DMS153 treated with DMSO at 0.1 percent for 48 hours (cell line): Measurements from ENCODE around the gene GCK.
A peak's percentile ranks its signal among the peaks of the same experiment; 100 is the strongest.

Source experiments
- DNase-seq: peaks from one replicate; lab custom pipeline; 2025; ENCODE audit not compliant: unreplicated experiment; lab: John Stamatoyannopoulos, UW

GCK gene

DNA sequence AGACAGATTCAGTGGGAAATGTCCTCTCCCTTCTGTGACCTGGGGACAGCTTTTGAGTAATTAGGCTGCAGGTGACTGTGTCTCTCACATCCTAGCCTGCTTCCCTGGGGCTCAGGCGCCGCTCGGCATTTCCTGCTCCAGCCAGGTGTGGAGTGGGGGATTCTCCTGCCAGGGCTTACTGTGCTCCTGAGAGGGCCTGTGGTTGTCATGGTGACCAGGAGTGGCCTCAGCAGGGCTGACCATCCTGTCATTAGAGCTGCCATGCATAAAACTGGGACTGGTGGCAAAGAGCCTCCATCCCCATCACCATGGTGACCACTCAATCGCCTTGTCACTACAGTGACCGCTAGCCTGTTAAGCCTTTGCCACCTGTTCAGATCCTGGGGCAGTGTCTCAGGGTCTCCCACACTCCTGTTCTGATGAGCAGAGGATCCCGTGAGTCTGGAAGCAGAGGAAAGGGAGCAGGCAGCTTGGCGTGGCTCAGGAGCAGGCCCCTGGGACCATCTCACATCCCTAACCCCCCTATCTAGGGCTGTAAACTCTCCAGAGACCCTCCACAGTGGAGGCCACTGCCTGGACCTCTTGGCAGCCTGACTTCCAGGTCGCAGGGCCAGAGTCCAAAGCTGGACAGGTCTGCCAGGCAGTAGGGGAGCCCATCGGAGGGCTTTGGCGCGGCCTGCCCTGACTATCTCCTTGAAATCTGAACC is at the start of gene GCK:
Gene GCK, minus strand, starts transcription at position 154 of the 707 bp plus-strand sequence. CDS start 486 bp downstream, outside the sequence.
- DNase-seq, result peak; percentile 33

DNA sequence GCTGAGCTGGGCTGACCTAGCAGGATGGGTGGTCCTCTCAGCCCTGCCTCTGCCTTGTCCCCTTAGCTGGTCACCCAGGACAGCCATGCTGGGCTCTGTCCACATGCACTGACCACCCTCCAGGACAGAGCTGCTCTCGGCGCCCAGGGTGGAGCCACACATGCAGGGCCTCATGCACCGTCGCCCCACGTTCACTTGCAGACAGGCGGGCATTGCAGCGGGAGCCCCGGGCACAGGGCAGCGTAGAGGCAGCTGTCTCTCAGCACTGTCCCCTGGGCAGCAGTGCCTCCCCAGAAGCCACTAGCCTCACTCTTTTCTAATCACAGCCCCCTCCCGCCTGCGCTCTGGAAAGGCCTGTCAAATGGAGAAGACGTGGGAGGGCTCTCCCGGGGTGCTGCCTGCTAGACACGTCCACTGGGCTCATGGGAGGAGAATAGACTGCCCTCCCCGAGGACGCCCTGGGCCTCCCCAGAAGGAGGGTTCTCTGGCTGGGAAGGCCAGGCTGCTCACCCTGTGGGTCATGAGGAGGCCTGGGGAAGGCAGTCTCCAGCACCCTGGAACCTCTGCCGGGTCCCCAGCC is 49.0 kb upstream of the GCK start:
- DNase-seq, result no peak

DNA sequence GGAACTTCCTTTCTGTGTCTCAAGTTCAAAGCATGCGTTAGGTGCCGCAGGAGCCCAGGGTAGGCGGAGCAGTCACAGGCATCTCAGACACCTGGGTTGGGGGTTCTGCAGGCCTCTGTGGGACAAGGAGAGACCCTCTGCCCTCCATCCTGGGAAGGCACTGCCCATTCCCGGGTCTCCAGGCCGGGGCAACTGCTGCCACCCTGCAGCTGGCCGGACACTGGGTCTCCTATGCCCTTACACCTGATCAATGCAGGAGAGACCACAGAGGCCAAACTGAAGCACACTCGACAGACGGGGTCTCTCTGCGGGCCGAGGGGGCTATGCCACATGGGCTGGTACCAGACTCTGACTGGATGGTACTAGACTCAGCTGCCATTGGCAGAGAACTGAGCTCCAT is 48.5 kb upstream of the GCK start:
- no peak for DNase-seq

DNA sequence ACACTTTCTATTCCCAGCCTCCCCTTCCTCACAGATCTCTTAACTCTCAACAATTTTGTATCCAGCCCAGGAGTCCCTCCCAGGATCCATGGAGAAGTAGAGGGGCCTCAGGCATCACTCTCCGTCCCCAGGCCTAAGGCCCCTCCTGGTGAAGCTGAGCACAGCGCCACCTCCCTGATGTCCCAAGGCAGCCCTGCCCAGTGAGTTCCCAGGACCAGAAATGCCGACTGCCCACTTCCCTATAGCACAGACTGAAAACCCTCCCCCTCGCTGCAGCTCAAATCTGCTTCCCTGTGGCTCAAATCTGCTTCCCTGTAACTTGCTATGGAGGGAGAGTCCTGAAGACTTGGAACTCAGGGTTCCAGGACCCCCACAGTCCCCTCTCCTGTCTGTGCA is 47.1 kb upstream of the GCK start:
- no peak for DNase-seq

DNA sequence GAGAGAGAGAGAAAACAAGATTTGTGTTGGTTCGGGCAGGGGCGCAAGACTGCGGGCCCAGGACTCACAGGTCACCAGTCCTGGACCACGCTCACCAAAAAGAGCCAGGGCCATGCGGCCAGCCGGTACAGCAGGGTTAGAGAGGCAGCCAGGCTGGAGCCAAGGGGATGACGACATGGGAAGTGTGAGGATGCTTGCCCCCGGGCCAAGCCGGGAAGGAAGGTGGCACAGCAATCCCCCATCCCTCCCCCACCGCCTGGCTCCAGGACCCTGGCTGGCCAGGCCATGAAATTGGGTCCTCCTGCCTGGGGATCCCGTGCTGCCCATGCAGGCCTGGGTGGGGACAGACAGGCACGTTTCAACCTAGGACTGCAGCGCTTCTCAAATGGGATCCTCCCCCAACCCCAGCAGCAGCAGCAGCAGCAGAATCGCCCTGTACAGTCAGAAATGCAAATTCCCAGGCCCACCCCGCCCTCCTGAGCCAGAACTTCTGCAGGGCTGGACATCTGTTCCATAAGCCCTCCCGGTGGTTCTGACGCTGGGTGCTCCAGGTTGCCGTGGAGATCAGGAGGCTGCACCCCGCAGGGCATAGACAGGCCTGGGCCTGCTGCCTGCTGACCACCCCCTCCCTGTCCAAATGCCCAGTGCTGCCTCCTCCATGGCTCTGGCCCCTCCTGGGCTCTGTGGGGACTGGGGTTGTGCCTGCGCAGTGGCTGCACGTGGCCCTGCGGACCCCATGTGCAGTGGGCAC is 46.5 kb upstream of the GCK start:
- no peak for DNase-seq

DNA sequence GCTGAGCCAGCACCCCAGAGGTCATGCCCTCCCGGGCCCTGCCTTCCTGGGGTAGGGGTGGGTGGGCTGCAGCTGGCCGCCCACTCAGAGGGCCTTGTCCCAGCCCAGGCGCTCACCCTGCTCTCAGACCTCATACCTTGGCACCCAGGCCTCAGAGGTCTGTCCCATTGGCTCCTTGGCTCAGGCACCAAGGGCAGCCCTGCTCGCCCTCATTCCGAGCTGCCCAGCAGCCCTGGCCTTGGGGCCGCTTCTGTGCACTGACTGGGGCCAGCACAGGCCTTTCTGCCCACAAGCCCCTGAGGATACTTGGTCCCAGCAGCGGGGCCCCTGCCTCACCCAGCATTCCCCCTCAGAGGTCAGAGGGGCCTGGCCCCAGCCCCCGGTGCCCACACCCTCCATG is 45.8 kb upstream of the GCK start:
- no peak for DNase-seq

DNA sequence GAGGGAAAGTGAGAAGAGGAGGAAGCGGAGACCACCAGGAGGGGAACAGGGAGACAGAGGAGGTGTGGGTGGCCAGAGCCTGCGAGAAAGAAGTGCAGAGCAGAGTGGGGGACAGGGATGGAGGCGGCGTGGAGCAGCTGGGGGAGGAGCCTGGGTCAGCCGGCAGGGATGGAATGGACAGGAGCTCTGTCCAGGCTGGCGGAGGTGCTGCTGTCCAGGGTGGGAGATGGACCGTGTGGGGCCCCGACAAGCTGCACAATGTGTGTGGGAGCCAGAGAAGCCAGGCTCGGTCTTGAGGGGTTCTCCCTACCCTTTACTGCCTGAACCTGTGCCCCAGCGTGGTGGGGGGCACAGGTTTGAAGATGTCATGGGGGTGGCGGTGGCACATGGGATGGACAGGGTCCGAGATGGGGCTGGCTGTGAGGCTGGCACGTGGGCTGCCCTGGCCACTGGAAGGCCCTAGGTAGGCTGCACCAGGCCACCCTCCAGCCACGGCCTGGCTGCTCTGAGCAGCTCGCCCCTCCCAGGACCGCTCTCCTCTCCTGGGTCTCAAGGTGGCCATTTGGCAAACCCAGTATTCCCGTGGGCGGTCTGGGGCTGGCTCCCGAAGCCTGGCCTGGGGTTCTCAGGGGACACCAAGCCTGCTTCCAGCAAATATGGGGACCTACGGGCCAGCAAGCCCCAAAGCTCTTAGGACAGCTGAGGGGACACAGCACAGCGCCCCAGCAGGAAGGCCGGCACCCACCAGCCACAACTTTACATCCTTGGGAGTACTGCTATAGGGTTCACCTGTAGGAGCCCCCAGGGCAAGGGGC is 43.9 kb upstream of the GCK start:
- no peak for DNase-seq

DNA sequence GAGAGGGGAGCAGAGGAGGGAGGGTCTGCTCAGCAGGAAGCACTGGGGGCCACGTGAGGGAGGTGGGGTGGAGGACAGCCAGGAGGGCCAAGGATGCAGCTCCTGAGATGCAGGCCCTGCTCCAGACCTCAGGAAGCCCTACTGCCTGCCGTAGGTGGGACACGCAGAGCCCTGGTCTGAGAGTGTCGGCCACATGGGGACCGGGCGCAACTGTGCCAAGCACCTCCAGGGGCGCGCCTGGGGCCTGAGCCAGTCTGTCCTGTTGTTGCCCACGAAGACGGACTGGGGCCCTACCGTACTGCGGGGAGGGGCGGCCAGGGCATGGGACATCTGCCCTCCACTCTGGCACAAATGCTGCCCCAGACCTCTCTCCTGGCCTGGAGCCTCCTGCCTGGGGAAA is 43.2 kb upstream of the GCK start:
- no peak for DNase-seq

DNA sequence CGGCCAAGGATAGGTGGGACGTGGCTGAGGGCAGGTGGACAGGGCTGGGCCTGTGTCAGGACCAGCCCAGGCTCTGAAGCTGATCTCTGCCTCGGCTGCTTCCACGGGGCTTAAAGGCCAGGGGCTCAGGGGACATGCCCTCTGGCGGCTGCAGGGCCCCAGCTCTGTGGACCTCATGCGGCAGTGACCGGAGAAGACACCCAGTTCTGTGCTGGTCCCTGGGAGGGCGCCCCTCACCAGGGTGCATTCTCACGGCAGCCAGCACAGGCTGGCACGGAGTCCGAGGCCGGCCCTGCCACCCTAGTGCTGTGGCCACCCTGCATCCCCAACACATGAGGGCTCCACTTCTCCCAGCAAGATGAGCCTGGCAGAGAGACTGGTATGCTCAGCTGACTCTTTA is 41.8 kb upstream of the GCK start:
- no peak for DNase-seq

DNA sequence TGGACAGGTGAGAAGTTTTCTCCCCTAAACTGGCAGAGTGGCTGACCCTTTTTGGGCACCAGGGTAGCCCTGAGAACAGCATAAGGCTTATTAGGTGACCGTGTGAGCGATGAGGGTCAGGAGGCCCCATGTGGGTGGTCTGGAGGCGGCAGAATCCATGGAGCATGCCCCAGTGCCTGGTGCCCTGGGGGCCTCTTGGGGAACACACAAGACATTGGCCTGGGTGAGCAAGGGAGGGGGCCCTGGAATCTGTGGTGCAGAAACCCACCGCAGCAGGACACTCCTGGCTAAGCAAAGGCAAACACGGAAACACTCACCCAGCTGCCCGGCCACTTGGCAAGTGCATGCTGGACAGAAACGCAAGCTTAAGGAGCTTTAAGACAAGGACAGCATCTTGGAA is 41.0 kb upstream of the GCK start:
- DNase-seq, result no peak

DNA sequence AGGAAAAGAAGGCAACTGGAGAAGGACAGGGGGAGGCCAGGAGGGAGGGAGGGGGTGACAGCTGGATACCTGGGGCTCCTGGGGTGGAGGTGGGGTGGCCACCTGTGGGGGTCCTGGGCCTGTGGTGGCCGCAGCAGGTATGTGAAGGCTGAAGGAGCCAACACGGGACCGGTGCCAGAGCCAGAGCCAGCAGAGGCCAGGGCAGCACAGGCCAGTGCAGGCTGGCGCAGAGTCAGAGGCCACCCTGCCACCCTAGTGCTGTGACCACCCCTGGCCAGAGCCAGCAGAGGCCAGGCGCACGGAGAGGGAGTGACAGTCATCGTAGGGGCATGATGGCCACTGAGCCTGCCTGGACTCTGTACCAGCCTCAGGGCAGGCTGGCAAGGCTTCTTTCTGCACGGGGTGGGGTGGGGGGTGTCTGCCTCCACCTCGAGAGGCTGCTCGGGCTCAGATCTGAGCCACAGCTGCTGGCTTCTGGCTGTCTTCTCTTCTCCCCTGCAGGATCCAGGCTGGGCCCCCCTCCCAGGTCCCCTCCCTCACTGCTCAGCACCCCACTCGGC is 40.4 kb upstream of the GCK start:
- no peak for DNase-seq

DNA sequence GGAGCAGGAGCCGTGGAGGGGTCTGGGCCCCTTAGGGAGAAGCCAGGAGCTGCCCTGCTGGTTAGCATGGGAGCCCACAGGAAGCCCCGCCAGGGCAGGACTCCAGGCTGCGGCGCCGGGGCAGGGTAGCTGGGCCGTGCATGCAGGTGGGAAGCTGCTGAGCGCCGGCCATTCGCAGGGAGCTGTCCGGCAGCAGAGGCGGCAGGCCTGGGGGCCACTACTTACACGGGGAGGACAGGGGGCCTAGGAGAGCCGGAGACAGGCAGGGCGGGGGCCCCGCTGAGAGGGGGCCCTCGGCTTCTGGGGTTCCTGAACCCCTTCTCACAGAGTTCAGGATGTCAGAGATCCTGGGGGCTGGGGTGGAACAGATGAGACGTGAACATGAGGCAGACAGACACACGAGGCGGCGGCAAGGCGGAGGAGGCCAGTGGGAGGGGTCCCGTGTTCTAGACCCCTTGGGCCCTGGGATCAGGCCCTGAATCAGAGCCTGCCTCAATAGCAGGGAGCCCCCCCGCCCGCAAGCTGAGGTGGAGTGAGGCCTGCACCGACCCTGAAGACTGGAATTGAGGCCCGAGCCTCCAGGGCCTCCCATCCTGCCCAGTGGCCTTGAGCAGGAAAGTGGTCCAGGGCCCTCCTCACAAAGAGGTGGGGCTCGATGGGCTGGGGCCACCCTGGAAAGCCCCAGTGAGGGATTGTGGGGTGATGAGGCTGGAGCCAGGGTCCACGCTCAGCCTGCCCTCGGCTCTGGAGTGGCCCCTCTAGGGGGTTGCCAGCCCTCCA is 39.5 kb upstream of the GCK start:
- no peak for DNase-seq

DNA sequence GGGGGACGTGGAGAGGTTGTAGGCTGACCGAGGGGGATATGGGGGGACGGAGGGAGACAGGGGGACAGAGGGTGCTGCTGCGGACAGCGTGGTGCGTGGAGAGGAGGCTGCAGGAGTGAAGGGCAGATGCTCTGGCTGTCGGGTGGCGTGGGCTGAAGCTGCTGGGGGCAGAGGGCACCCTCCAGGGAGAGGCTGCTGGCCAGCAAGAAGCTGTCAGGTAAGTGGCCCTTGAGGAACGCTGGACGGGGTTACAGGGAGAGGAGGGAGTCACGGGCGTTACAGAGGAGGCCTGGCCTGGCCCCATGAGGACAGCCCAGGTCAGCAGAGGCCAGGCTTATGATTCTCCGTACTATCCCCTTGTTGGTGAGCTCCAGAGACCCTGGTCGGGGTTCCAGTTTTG is 38.7 kb upstream of the GCK start:
- DNase-seq, result no peak

DNA sequence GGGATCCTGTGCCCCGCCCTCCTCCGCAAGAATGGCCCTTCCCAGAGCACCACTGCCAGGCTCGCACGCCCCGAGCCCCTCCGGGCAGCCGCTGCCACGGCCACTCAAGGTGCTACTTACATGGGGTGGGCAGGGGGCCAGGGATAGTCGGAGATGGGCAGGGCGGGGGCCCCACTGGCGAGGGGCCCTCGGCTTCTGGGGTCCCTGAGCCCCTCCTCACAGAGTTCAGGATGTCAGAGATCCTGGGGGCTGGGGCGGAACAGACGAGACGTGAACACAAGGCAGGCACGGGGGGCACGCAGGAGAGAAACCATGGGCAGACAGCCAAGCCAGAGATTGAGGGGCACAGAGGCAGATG is 37.1 kb upstream of the GCK start:
- no peak for DNase-seq

DNA sequence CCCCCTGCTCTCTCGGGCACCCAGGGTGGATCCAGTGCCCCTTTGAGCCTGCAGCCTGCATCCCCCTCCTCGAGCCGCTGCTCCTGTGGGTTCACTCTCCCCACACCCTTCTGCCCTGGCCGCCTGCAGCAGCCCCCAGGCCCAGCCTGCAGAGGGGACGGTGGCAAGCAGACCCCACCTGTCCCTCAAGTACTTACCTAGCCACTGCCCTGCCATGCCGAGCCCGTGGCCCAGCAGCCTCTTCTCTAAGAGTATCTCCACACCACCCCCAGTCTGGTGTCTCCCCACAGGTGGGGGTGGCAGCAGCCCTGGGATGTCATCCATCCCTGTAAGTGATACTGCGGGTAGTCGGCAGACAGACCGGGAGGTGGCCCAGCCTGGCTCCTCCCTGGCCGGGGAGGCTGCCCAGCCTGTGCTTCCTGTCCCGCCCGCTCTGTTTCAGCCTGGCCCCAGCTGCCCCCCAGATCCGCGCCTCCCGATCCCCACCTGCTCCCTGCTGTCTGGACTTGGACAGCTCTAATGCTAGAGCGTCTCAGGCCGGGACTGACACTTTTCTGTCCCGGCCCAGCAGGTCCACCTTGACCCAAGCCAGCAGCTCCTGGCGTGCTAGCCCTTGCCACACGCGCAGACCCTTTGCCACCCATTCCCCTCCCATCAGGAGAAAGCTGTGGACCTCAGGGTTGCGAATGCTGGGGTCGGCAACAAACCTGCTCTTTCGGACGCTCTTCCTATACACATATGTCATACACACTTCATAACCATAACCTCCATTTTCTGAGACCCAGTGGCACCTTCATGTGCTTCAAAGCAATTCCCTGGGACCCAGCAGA is 36.5 kb upstream of the GCK start:
- no peak for DNase-seq

DNA sequence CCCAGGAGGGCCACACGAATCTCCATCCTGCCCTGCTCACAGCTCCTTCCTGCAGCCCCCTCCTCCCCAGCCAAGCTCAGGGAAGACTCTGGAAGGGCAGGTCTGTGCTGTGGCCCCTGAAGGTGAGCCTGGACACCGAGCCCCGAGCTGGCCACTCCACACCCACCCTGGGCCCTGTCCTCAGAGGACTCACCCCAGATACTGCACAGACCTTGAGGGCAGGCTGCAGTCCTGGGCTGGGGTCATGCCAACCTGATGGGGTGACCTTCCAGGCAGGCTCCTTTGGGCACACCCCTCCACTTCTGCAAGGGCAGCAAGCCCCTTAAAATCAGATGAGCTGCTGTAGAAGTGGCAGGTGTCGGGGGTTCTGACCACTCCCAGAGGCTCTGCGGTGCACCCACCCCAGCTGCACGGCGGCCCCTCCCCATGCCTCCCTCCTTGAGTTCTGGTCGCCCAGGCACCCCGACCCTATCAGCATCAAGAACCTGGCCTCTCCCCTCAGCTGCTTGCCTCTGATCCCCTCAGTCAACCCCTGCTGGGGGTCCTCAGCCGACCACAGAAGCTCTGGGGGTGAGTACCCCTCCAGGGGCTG is 35.8 kb upstream of the GCK start:
- no peak for DNase-seq

DNA sequence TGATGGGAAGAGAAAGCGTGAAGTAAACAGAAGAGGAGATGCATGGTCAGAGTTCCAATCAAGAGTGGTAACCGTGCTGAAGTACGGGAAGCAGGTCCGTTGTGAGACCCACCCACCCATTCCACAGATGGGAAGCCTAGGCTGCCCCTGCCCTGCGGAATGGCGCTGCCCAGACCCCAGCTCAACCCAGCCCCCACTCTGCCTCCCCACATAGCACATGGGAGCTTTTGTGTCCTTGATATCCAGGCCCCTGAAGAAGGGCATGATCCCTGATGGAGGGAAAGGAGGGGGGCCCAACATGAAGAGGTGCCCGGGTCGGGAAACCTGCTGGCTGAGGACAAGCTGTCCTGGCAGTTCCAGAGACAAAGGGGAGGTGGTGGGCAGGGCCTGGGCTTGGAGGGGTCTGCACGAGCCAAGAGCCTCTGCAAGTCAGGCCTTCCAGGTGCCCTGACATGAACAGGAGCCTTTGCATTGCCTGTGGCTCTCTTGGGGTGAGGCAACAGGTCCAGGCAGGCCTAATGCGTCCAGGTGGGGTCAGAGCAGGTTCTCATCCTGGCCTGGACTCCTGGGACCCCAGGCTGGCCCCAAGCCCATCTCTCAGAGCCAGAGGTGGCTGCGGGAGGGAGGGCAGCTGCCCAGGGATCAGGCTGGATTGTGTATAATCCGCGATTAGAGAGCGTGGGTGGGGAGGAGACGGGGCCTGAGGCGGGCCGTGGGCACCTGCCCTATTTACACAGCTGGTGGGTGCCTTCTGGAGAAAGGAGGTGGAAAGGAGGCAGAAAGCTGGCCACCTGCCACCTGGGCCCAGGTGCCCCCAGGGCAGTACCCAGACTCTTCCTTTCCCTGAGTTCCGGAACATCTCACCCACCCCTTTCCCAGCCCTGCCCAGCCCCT is 35.1 kb upstream of the GCK start:
- no peak for DNase-seq

DNA sequence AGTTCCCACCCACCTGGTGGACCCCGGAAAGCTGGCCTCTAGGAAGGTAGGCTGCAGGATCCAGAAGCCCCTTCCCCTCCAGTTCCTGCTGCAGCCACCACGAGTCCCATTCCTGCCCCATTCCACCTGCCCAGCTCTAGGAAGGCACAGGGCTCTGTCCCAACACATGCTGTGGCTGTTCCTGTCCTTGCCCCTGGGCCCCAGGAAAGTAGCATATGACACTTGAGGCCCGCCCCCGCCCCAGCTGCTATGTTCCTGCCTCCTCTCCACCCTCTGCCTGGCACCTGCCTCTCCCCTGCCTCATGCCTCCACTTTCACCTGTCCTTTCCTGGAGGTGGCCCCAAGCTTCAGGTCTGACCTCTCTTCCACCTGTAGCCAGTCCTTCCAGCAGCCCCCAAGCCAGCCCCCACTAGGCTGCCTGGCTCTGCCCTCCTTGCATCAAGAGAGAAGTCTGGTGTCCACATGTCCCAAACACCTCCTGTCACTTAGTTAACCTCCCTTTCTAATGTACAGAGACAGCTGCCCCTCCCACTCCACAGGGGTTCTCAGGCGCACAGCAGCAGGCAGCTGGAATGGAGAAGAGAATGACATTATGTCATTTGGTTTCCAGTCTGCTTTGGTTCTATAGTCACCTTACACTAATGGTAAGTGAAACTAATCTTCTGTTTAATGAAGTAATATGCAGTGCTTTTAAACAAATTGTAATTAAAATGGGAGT is 34.3 kb upstream of the GCK start:
- no peak for DNase-seq
